ENCODE data around the gene AGAP1. TPM values are rescaled to one million over a fixed set of nuclear protein-coding genes. Genes with fewer than 3 reads are reported as not detected.

Gene AGAP1
- total RNA-seq, 2 experiments from 2014 or later, result not detected

GRCh38 chr2:235829726-235830125 lies 335.9 kb downstream of the AGAP1 start:
- ChIA-PET POLR2A (no interaction called here), CTCF (ENCODE audit: unreplicated experiment) (no interaction called here)
- Histone ChIP-seq H4K20me1 (ENCODE audit: insufficient read depth, low read length) (no peaks in the 10 kb centered on the region), H2AFZ (ENCODE audit: low read length) (no peak overlapping the region), H3K4me3 (ENCODE audit: low read depth, low read length, poor library complexity, severe bottlenecking) (no peak overlapping the region), H3K4me2 (ENCODE audit: low read length) (no peak overlapping the region), H3K9me3 (ENCODE audit: low read length) (no peaks in the 10 kb centered on the region), H3K36me3 (ENCODE audit: insufficient read depth, low read length) (no peaks in the 10 kb centered on the region), H3K79me2 (ENCODE audit: insufficient read depth, low read depth, low read length) (no peaks in the 10 kb centered on the region), H3K27ac (ENCODE audit: low read depth, low read length, poor library complexity, severe bottlenecking) (no peak overlapping the region), H3K4me1 (ENCODE audit: insufficient read depth, low read length, poor library complexity, severe bottlenecking) (no peaks in the 10 kb centered on the region), H3K9me2 (ENCODE audit: insufficient read depth, low read length) (no peaks in the 10 kb centered on the region)
- TF ChIP-seq, protein P1, sequence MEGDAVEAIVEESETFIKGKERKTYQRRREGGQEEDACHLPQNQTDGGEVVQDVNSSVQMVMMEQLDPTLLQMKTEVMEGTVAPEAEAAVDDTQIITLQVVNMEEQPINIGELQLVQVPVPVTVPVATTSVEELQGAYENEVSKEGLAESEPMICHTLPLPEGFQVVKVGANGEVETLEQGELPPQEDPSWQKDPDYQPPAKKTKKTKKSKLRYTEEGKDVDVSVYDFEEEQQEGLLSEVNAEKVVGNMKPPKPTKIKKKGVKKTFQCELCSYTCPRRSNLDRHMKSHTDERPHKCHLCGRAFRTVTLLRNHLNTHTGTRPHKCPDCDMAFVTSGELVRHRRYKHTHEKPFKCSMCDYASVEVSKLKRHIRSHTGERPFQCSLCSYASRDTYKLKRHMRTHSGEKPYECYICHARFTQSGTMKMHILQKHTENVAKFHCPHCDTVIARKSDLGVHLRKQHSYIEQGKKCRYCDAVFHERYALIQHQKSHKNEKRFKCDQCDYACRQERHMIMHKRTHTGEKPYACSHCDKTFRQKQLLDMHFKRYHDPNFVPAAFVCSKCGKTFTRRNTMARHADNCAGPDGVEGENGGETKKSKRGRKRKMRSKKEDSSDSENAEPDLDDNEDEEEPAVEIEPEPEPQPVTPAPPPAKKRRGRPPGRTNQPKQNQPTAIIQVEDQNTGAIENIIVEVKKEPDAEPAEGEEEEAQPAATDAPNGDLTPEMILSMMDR (conservative IDR thresholded peaks at IDR 0.05; ENCODE audit: low read length), result no peak
- no peak for TF ChIP-seq EZH2phosphoT487 (IDR thresholded peaks at IDR 0.05; ENCODE audit: borderline replicate concordance, low read depth, low read length)
- BruUV-seq (replicated peaks), result no TSS peak
- DNase-seq (ENCODE audit: low spot score), result no peak
- intact Hi-C loops (cut with micrococcal nuclease; ENCODE audit: unreplicated experiment), result no loop called here

GRCh38 chr2:235831755-235832154 lies 337.9 kb downstream of the AGAP1 start:
- ChIA-PET CTCF (ENCODE audit: unreplicated experiment) (no interaction called here), POLR2A (interaction anchor here (0.6 kb wide), 1 partner anchor 121 kb away, joined by 3 read pairs; no protein-coding TSS in a partner anchor)
- no TSS peak for BruUV-seq (replicated peaks)
- no peaks in the 10 kb centered on the region for H4K20me1 ChIP-seq (ENCODE audit: insufficient read depth, low read length)
- no peak for DNase-seq (ENCODE audit: low spot score)
- no peaks in the 10 kb centered on the region for H3K36me3 ChIP-seq (ENCODE audit: insufficient read depth, low read length)
- intact Hi-C loops (cut with micrococcal nuclease; ENCODE audit: unreplicated experiment), result no loop called here
- H3K79me2 ChIP-seq (ENCODE audit: insufficient read depth, low read depth, low read length), result no peaks in the 10 kb centered on the region
- no peak overlapping the region for H3K27ac ChIP-seq (ENCODE audit: low read depth, low read length, poor library complexity, severe bottlenecking)
- H2AFZ ChIP-seq (ENCODE audit: low read length), result no peak overlapping the region
- no peak overlapping the region for H3K4me3 ChIP-seq (ENCODE audit: low read depth, low read length, poor library complexity, severe bottlenecking)
- H3K4me1 ChIP-seq (ENCODE audit: insufficient read depth, low read length, poor library complexity, severe bottlenecking), result no peaks in the 10 kb centered on the region
- H3K4me2 ChIP-seq (ENCODE audit: low read length), result no peak overlapping the region
- no peaks in the 10 kb centered on the region for H3K9me2 ChIP-seq (ENCODE audit: insufficient read depth, low read length)
- TF ChIP-seq, protein P1 (conservative IDR thresholded peaks at IDR 0.05; ENCODE audit: low read length), result no peak
- no peak for TF ChIP-seq EZH2phosphoT487 (IDR thresholded peaks at IDR 0.05; ENCODE audit: borderline replicate concordance, low read depth, low read length)
- no peaks in the 10 kb centered on the region for H3K9me3 ChIP-seq (ENCODE audit: low read length)

GRCh38 chr2:235832941-235833340 lies 339.1 kb downstream of the AGAP1 start:
- Histone ChIP-seq H3K4me3 (ENCODE audit: low read depth, low read length, poor library complexity, severe bottlenecking) (no peak overlapping the region), H3K4me2 (ENCODE audit: low read length) (no peak overlapping the region), H3K79me2 (ENCODE audit: insufficient read depth, low read depth, low read length) (no peaks in the 10 kb centered on the region), H3K36me3 (ENCODE audit: insufficient read depth, low read length) (no peaks in the 10 kb centered on the region), H4K20me1 (ENCODE audit: insufficient read depth, low read length) (no peaks in the 10 kb centered on the region), H3K9me2 (ENCODE audit: insufficient read depth, low read length) (no peaks in the 10 kb centered on the region), H3K9me3 (ENCODE audit: low read length) (no peaks in the 10 kb centered on the region), H3K4me1 (ENCODE audit: insufficient read depth, low read length, poor library complexity, severe bottlenecking) (no peaks in the 10 kb centered on the region), H2AFZ (ENCODE audit: low read length) (no peak overlapping the region), H3K27ac (ENCODE audit: low read depth, low read length, poor library complexity, severe bottlenecking) (no peak overlapping the region)
- ChIA-PET CTCF (ENCODE audit: unreplicated experiment) (no interaction called here), POLR2A (no interaction called here)
- intact Hi-C loops (cut with micrococcal nuclease; ENCODE audit: unreplicated experiment), result no loop called here
- BruUV-seq (replicated peaks), result no TSS peak
- TF ChIP-seq, protein P1 (conservative IDR thresholded peaks at IDR 0.05; ENCODE audit: low read length), result no peak
- no peak for TF ChIP-seq EZH2phosphoT487 (IDR thresholded peaks at IDR 0.05; ENCODE audit: borderline replicate concordance, low read depth, low read length)
- no peak for DNase-seq (ENCODE audit: low spot score)

All from OCI-LY7 (cell line).